Measurements from ENCODE around the gene DISC1.

Gene DISC1

GRCh38 chr1:232033285-232033684 lies 406.7 kb downstream of the DISC1 start:
- TF ChIP-seq MYC (IDR thresholded peaks at IDR 0.05; ENCODE audit: low read depth, low read length) (no peak), CTCF (IDR thresholded peaks at IDR 0.05; ENCODE audit: low read depth, low read length) (no peak), POLR2A (IDR thresholded peaks at IDR 0.05; ENCODE audit: extremely low read depth, insufficient read length) (no peak)
- TF ChIP-seq, protein P1, sequence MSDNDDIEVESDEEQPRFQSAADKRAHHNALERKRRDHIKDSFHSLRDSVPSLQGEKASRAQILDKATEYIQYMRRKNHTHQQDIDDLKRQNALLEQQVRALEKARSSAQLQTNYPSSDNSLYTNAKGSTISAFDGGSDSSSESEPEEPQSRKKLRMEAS (IDR thresholded peaks at IDR 0.05; ENCODE audit: low read depth, low read length): no peak
- DNase-seq (ENCODE audit: low read depth): no peak
- no peak overlapping the region for H3K4me3 ChIP-seq (ENCODE audit: low read depth, low read length)

DNA sequence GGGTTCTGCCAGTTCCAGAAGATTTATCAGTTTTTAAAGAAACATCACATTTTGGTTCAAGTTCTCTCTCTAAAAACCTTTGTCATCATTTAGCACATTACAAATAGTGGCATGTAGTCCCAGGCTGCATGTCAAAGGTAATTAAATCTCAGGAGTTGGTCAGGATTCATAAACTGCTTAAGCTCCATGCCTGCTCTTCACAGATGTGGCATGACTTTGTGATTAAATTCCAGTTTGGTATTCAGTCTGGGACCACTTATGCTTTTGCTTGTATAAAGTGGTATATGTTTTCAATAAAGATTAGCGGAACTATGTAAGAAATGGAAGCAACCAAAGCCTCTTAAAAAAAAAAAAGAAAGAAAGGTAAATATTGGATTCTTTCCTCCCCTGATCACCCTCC lies 408.0 kb downstream of the DISC1 start:
- DNase-seq (ENCODE audit: low read depth): no peak
- H3K4me3 ChIP-seq (ENCODE audit: low read depth, low read length): no peak overlapping the region
- TF ChIP-seq, protein P1 (IDR thresholded peaks at IDR 0.05; ENCODE audit: low read depth, low read length): no peak
- TF ChIP-seq MYC (IDR thresholded peaks at IDR 0.05; ENCODE audit: low read depth, low read length) (no peak), POLR2A (IDR thresholded peaks at IDR 0.05; ENCODE audit: extremely low read depth, insufficient read length) (no peak), CTCF (IDR thresholded peaks at IDR 0.05; ENCODE audit: low read depth, low read length) (no peak)

DNA sequence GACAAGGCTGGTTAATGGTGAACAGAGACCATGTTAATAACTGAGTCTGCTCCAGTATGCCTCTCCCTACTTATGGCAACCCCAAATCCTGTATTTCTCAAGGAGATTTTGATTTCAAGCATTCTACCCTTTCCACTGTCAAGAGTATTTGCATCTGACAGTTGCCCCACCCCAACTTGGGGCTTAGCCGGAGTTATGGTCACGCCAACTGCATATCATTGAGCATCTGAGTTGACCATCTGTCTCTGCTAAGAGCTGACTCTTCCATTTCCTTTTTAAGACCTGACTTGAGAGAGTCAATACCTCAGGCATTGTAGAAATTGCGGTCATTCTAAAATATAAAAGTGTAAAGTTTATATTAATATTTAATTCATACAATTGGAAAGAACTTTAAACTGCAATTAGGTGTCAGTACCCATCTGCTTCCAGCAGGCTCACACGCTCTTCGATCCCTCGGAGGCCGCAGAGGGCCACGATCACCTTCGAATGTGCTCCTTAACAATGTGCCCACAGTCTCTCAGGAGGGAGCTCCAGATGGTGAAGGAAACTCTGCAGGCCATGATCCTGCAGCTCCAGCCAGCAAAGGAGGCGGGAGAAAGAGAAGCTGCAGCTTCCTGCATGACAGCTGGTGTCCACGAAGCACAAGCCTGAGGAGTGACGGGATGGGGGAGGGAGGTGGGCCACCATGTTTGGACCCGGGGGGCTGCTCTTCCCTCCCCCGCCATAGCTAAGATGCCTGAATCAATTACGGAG lies 409.8 kb downstream of the DISC1 start:
- no peak for DNase-seq (ENCODE audit: low read depth)
- TF ChIP-seq MYC (IDR thresholded peaks at IDR 0.05; ENCODE audit: low read depth, low read length): no peak
- no peak overlapping the region for H3K4me3 ChIP-seq (ENCODE audit: low read depth, low read length)

- TF ChIP-seq MYC (IDR thresholded peaks at IDR 0.05; ENCODE audit: low read depth, low read length): no peak
- TF ChIP-seq, protein P1 (IDR thresholded peaks at IDR 0.05; ENCODE audit: low read depth, low read length): no peak
- no peak for TF ChIP-seq POLR2A (IDR thresholded peaks at IDR 0.05; ENCODE audit: extremely low read depth, insufficient read length)
- no peak for TF ChIP-seq CTCF (IDR thresholded peaks at IDR 0.05; ENCODE audit: low read depth, low read length)
- no peak for DNase-seq (ENCODE audit: low read depth)
- H3K4me3 ChIP-seq (ENCODE audit: low read depth, low read length): no peak overlapping the region
These were observed 411.3 kb downstream of the DISC1 start for GRCh38 chr1:232037774-232038388.

DNA sequence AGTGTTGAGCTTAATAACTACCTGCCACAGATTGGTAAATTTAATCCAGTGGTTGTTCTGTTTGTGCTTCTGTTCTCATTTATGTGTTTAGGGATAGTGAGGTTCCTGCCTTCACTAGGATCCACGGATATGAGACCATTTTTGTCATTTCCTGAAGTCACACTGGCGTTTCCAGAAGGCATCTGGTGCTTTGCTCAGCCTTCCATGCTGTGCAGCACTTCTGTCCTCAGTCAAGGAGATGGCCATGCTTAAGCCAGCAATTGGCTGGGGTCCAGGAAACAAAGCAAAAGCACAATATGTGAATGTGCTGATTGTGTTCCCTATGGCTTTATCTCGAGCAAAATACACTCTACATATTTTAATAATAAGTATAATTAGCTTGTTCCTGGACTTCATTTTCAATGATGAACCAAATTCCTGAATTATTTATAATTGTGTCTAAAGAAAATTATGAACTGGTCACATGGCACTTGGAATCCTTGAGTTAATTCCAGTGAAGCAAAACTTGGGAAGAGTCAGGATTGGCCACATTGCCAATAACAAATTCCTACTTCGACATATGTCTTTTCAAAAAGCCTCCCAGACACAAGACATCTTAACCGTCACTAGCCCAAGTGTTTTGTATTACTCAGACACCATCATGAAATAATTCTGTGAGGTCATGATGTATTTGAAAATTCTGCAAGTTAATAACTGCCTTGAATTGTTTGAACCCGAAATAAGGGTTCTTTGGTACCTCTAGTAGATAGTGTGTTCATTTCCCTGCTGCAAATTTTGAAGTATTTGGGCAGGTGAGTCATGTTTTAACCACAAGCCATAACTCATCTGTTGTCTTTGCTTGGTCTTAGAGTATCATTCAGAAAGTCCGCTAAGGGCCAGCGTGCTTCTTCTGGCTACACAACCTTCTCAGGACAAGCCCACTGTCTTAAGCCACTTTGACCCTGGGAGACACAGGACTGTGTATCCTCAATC lies 412.4 kb downstream of the DISC1 start:
- TF ChIP-seq, protein P1 (IDR thresholded peaks at IDR 0.05; ENCODE audit: low read depth, low read length): no peak
- TF ChIP-seq MYC (IDR thresholded peaks at IDR 0.05; ENCODE audit: low read depth, low read length) (no peak), CTCF (IDR thresholded peaks at IDR 0.05; ENCODE audit: low read depth, low read length) (no peak), POLR2A (IDR thresholded peaks at IDR 0.05; ENCODE audit: extremely low read depth, insufficient read length) (no peak)
- no peak for DNase-seq (ENCODE audit: low read depth)
- no peak overlapping the region for H3K4me3 ChIP-seq (ENCODE audit: low read depth, low read length)

All from NB4 (cell line).